GM19099 (cell line): ENCODE data around the gene KCNQ1.

Experiments used
- POLR2A ChIP-seq: IDR thresholded peaks from 3 replicates; pipeline ENCODE4 v1.6.1; 2011; ENCODE audit warnings: low read depth; ENCODE audit not compliant: insufficient read length; ENCODE audit errors: extremely low read depth

The KCNQ1 gene

DNA sequence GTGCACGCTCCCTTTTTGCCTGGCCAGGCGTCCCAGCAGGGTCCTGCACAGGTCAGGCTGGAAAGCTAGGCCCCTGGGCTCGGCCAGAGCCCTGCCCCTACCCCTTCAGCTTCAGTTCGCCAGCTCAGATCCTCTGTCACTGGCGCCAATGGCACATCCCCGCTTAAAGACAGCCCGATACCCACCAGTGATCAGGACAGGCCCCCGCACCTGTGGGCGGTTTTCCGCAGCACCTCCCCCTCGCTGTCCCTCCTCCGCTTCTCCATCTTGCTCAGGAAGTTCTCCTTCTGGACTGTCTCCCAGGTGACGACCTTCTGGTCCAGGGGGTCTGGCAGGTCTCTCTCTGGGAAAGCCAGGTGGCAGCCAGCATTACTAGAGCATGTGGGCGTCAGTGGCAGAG, 38.4 kb upstream of the KCNQ1 start:
- no peak for TF ChIP-seq POLR2A

DNA sequence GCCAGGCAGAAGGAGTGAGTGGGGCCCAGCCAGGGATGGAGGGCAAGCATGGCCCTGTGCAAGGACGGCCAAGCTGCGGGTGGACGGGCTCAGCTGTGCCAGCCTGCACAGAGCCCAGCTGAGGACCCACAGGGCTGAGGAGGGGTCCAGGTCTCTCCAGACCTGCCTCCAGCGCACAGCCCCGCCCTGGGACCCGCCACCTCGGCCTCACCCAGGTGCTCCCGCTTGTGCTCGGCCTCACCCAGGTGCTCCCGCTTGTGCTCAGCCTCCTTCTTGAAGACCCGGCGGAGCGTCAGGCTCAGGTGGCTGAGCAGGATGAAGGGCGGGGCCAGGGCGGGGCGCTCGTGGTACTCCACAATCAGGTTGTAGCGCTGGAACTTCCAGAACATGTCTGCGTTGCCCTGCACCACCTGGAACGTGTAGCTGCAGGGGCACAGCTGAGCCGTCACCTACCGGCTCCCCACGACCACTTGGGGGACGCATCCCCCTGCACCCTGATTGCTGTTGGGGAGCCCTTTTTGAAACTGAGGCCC, 37.9 kb upstream of the KCNQ1 start:
- TF ChIP-seq POLR2A, result no peak

DNA sequence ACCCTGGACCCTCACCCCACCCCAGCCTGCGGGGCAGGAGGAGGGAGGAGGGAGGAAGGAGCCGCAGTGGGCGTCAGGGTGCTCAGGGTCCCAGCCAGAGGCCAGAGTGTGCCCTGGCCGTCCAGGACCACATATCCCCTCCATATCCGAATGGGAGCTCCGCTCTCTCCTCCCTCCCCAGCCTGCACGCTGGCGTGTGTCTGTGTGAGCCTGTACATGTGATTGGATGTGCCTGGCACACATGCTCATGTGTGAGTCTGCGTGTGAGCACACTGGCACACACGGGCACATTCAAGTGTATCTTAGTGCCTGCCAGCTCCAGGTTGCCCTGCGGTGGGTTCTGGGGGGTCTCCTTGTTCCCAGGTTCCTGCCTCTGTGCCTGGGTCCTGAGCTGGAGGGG, 36.1 kb upstream of the KCNQ1 start:
- TF ChIP-seq POLR2A, result no peak

DNA sequence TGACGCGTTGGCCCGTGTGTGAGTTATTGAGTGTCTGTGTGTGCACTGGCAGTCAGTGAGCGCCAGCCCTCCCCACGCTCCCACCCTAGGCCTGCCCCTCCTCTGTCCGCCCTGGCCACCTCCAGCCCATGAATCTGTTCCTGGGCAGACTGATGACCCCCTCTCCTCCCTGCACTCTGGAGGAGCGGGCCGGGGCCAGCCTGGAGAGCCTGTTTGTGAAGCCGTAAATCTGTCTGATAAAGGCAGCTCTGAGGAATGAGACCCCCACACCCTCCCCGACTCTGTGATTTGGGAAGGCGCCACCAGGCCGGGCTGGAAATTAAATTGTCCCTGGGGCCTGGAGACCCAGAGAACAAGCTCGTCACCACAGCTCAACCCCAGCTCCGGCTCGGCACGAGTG, 35.7 kb upstream of the KCNQ1 start:
- TF ChIP-seq POLR2A, result no peak

DNA sequence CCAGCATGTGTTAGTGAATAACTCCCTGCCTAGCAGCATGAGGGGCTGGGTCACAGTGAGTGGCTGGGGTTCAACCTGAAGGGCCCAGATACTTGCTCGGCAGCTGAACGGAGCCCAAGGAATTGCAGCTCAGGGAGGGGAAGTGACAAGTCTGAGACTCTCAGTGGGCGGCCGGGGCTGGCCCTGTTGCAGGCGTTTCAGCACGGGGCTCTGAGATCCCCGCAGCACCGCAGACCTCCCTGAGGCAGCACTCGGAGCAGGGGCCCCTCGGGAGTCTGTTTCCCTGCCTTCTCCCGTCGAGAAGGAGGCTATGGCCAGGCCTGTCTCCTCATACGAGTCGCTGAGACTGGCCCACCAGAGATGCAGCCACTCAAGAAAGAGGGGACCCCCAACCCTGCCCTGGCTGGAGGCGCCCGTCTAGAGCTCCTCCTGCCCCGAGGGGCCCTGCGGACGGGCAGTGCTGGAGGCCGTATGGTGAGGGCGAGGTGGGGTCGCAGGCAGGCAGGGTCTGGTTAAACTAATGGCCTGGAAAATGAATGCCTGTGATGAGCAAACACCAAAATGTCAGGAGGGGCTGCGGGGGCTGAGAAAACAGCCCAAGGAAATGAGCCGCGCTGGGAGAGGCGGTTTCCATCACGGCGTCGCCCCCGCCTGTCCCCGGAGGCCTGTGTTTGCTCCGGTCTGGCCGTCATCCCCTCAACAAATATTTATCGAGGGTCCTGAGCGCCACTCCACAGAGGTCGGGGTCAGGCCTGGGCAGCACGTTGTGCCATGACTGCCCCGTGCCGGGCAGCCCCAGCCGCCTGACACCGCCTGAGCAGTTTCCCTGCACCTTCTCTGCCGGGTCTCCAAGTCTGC, 35.0 kb upstream of the KCNQ1 start:
- TF ChIP-seq POLR2A, result no peak

DNA sequence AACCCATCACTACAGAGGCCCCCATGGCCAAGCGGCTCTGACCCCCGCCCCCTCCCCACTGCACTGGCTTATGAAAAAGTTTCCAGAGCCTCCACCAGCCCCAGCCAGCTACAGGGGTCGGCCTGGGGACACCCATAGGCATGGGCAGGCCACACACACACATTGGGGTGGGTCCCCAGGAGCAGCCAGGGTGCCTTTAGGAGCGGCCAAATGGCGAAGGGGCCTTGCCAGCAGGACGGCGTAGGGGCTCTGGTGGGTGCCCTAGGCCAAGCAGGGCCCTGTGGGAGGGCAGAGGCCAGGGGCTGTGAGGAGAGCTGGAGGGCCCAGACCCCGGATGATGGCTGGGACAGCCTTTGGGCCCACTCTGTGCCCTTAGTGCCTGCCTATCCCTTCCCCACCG, 34.2 kb upstream of the KCNQ1 start:
- TF ChIP-seq POLR2A, result no peak

DNA sequence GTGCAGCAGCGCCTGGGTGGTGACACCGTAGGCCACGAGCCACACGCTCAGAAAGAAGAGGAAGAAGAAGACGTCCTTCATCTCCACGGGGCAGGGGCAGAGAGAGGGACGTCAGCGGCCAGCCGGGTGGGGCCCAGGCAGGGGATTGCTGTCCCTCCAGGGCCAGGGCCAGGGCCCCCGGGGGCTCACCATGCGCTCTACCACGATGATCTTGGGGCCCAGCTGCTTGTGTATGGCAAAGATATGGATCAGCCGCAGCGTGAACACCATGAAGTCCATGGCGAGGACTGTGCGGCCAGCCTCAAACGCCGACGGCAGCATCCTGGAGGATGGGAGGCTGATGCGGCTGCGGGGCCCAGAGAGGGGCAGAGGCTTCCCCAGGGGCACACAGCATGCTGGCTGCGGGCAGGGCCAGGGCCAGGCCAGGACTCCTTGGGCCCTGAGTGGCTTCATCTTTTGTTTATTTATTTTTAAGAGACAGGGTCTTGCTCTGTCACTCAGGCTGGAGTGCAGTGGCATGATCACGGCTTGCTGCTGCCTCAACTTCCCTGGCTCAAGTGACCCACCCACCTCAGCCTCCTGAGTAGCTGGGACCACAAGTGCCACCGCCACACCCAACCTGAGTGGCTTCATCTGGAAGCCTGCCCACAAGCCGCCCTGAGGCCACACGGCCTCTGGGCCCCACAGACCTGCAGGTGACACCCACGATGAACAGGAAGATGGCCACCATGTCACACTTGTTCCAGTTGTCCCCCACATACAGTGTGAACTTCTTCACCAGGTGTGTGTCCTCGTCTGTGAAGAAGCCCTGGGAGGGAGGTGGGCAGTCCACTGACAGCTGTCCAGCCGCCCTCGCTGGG, 33.1 kb upstream of the KCNQ1 start:
- TF ChIP-seq POLR2A, result no peak

DNA sequence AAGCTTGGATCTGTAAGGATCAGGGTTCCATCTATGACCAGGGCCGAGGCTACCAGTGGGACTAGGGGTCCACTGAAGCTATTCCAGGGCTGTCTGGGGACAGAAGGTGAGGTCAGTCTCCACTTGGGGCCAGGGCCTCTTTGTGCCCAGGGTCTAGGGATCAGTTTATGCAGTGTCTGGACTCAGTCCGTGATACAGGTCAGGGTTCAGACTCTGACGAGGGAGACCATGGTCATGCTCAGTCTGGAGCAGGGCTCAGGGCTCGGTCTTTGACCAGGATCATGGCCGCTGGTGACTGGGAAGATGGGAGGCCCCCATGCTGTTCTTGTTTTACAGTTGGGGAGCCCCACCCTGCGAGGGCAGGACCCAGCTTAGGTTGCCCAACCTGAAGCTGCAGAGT, 32.5 kb upstream of the KCNQ1 start:
- TF ChIP-seq POLR2A, result no peak

DNA sequence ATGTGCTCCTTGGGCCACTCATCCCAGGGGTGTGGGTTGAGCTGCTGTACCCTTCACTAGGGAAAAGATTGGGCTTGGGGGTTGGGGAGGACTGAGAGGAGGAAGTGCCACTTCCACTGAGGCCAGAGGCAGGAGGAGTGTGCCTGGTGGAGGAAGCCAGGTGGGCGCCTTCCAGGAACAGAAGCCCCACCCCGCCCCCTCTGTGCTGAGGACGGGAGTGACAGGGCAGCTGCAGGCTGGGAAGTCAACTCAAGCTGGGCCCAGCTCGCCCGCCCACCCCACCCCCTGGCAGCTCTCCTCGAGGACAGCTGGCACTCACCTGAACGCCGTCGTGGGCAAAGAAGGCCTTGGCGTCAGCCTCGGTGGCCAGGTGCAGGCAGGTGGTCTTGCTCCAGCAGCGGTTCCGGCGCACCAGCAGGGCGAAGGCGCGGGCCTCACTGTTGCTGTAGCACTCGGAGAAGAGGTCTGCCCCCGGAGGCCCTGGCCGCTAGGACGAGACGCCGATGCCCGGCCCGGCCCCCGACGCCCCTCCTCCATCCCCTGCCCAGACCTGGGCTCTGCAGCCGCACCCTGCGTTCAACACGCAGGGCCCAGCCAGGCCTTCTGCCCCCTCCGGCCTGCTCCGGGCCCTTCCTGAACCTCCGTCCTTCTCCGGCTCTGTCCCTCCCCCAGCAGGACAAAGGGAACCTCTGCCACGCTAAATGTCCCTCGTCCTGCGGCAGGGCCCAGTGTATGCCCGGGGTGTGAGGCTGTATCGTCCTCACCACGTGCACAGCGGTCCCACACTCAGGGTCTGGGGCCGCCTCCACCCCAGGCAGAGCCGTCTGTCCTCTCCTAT, 30.8 kb upstream of the KCNQ1 start:
- TF ChIP-seq POLR2A, result no peak

DNA sequence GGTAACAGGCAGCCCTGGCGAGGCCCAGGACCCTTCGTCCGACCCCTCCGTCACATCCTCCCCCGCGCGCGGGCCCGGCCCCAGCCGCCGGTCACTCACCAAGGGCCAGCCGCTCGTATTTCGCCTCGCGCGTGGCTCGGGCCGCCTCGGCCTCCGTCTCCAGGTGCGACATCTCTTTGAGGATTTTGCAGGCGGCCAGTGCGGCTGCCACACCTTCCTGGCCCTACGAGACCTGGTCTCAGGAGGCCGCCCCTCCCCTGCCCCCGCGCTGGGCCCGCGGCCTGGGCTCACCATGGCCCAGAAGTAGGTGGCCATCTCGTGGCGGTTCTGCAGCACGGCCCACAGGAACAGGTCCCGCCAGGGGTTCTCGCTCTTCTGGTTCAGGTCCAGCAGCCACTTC, 30.2 kb upstream of the KCNQ1 start:
- no peak for TF ChIP-seq POLR2A

DNA sequence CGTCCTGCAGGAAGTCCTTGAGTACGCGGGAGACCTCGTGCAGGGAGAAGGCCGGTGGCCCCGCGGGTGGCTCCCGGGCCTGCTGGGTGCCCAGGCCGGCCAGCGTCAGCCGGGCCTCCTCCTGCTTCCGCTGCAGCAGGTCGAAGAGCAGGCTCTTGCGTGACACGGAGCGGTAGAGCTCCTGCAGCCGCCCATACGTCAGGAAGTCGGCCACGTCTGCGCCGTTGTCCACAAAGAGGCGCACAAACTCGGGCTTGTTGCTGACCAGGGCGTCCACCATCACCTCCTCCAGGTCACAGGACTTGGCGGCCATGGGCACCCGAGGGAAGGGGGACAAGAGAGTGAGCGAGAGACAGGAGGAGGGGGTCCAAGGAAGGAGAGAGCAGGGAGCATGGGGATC, 29.6 kb upstream of the KCNQ1 start:
- no peak for TF ChIP-seq POLR2A

DNA sequence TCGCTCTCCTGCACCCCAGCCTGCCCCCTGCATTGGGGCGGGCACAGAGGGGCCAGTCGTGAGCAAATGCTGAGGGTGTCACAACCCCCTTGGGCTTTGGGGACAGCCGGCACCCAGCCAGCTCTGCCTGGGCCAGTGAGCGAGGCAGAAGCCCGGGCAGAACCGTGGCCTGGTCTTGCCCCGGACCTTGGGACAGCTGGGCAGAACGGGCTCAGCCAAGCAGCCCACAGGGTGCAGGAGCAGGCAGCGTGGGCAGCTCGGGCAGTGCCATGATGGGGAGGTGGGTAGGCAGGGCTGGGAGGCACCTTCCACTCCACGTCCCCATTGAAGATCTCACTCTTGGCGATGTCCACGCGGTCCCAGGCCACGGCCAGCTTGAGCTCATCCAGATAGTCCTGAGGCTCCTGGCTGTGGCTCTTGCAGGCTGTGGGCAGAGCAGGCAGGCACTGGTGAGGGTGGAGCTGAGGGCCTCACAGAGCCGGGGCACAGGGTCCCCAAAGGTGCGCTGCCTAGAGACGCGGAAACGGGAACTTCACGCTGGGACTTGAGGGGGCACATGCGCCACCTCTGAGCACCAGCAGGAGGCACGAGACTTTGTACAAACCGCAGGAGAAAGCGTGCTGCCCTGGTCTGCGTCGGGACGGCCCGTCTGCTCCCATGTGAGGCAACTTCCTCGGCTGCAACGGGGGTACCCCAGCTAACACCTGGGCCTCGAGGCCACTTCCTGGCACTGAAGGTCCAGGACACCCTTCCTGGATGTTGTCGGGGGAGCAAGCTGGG, 29.0 kb upstream of the KCNQ1 start:
- TF ChIP-seq POLR2A, result no peak

DNA sequence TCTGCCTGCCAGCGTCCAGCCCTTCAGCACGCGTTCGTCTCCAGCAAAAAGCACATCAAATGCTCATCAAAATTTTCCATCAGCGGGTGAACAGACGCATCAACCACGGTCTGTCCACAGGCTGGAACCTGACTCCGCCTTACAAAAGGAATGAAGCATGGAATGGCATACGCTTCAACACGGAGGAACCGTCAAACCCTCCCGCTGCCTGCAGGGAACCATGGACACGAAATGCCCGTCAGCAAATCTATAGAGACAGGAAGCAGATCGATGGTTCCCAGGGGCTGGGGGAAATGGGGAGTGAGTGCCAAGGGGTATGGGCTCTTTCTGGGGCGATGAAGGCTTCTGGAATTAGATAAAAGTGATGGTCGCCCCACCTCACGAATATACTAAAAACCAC, 28.0 kb upstream of the KCNQ1 start:
- TF ChIP-seq POLR2A, result no peak
